ENCODE data around the gene EFNA5.

Gene EFNA5

DNA sequence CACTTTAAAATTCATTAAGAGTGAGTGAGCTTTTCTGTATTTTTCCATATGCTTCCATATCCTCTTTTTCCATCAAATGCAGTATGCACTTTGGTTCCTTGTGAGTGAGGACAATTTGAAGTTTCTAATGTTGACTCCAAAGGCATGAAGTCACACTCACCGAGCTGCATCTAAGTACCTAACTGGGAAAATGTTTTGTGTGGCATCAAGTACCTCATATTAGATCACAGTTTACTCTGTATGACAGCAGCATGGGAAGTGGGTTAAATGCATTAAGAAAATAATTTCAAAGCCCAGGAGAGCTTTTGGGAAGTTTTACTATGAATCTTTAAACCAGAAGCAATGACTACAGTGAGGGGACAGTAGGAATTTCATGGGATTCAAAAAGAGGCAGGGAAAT is 207.0 kb downstream of the EFNA5 start:
- in situ Hi-C loops (cut with HindIII; ENCODE audit: low sequenced_read_pairs) = no loop called here
- TF ChIP-seq, protein P1, sequence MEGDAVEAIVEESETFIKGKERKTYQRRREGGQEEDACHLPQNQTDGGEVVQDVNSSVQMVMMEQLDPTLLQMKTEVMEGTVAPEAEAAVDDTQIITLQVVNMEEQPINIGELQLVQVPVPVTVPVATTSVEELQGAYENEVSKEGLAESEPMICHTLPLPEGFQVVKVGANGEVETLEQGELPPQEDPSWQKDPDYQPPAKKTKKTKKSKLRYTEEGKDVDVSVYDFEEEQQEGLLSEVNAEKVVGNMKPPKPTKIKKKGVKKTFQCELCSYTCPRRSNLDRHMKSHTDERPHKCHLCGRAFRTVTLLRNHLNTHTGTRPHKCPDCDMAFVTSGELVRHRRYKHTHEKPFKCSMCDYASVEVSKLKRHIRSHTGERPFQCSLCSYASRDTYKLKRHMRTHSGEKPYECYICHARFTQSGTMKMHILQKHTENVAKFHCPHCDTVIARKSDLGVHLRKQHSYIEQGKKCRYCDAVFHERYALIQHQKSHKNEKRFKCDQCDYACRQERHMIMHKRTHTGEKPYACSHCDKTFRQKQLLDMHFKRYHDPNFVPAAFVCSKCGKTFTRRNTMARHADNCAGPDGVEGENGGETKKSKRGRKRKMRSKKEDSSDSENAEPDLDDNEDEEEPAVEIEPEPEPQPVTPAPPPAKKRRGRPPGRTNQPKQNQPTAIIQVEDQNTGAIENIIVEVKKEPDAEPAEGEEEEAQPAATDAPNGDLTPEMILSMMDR (IDR thresholded peaks at IDR 0.05; ENCODE audit: low read depth, low read length) = no peak
- DNase-seq (ENCODE audit: low read depth, low spot score) = no peak
- H3K4me3 ChIP-seq (ENCODE audit: low read depth, low read length) = no peak overlapping the region

DNA sequence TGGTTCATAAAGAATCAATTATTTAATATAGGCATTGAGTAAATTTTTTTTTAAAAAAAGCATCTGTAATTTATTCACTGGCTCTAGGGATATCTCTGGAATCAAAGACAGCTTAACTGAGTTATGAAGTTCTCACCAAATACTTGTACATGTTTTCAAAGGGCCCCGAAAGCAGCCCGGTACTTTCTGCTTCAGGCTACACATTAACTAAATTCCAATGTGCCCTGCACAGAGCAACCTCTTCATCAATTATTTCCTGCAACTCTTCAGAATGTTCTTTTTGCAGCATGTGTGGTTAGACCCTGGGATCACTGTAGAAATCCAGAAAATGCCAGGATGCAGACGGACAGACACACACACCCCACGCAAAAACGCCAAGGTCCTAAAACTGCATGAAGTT is 209.0 kb downstream of the EFNA5 start:
- TF ChIP-seq, protein P1 (IDR thresholded peaks at IDR 0.05; ENCODE audit: low read depth, low read length) = no peak
- in situ Hi-C loops (cut with HindIII; ENCODE audit: low sequenced_read_pairs) = no loop called here
- H3K4me3 ChIP-seq (ENCODE audit: low read depth, low read length) = no peak overlapping the region
- DNase-seq (ENCODE audit: low read depth, low spot score) = no peak

DNA sequence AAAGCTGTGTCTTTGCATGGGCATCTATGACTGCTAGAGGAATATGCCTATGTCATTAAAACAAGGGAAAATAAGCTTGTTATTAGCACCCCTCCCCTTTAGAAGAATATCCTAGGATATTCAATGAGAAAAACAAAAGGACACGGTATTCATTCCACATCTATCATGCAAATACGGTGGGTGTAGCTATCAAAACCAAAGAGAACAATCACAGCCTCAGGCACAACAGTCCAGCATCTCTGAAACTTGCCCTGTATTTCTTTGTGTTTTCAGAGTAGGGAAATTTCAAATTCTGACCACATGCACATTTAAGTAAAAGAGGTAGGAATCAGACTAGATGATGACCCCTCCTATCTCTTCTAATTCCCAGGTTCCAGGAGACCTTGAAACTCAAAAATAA is 209.9 kb downstream of the EFNA5 start:
- in situ Hi-C loops (cut with HindIII; ENCODE audit: low sequenced_read_pairs) = no loop called here
- no peak overlapping the region for H3K4me3 ChIP-seq (ENCODE audit: low read depth, low read length)
- no peak for DNase-seq (ENCODE audit: low read depth, low spot score)
- TF ChIP-seq, protein P1 (IDR thresholded peaks at IDR 0.05; ENCODE audit: low read depth, low read length) = no peak

DNA sequence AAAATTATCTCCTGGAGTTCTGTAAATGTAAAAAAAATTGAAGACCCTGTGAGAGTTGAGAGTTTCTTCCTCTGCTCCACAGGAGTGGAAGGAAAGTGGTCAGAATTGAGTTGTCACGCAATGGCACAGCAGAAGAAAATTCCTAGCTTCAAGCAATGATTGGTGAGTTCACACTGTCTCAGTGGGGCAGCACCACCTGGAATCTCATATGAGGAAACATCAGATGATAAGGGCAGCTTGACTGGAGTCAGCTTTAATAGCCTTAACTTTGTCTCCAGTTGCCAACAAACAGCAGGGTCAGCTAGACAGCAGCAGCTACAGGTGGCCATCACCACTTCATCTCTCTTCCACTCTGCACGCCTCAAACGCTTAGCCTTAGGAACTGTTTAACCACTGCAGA is 211.1 kb downstream of the EFNA5 start:
- no peak overlapping the region for H3K4me3 ChIP-seq (ENCODE audit: low read depth, low read length)
- TF ChIP-seq, protein P1 (IDR thresholded peaks at IDR 0.05; ENCODE audit: low read depth, low read length) = no peak
- DNase-seq (ENCODE audit: low read depth, low spot score) = no peak
- in situ Hi-C loops (cut with HindIII; ENCODE audit: low sequenced_read_pairs) = no loop called here

DNA sequence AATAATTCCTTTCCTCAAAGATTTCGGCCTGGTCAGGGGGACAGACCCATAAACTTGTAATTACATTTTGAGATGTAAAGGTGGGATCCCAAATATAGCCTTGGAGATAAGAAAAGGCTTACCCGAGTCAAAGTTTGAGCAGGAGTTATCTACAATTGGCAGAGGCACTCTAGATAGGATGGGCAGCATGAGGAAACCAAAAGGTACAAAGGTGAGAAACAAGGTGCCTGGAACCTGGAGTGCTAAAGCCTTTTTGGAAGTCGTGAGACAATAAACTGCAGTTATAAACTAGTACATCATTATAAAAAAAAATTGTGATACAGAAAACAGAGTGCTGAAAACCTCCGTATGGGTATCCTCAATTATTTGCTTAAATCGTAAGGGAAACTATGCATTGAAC is 212.4 kb downstream of the EFNA5 start:
- H3K4me3 ChIP-seq (ENCODE audit: low read depth, low read length) = no peak overlapping the region
- DNase-seq (ENCODE audit: low read depth, low spot score) = no peak
- TF ChIP-seq, protein P1 (IDR thresholded peaks at IDR 0.05; ENCODE audit: low read depth, low read length) = no peak
- in situ Hi-C loops (cut with HindIII; ENCODE audit: low sequenced_read_pairs) = no loop called here

DNA sequence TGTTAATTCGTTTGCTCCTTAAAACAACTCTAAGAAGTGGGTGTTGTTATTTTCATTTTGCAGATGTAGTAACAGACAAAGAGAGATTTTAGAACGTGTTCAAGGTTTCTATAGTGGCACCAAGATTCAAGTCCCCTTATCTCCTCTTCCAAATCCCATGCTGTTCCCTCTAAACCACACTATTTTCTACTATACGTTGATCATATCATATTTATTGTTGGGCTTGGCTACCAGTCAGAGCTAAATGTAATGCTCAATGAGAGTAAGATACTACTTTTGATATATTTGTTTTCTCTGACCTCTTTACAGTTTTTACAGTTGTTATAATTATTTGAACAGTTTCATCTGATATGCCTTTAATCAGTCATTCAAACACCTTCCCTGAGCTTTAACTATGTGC is 212.9 kb downstream of the EFNA5 start:
- H3K4me3 ChIP-seq (ENCODE audit: low read depth, low read length) = no peak overlapping the region
- no peak for DNase-seq (ENCODE audit: low read depth, low spot score)
- TF ChIP-seq, protein P1 (IDR thresholded peaks at IDR 0.05; ENCODE audit: low read depth, low read length) = no peak
- in situ Hi-C loops (cut with HindIII; ENCODE audit: low sequenced_read_pairs) = no loop called here

DNA sequence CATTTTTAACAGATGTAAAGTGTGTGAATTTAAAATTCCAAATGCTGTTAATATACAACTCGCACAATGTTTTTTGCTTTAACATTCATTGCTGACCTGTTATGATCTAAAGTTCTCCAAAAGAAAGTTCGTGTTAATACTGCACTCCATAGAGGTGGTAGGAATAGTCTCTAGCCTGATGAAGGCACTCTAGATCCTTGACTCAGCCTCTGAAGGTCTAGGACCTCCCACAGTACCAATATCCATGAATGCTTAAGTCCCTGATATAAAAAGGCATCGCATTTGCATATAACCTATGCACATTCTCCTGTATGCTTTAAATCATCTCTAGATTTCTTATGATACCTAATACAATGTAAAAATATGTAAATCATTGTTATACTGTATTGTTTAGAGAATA is 213.6 kb downstream of the EFNA5 start:
- no peak for DNase-seq (ENCODE audit: low read depth, low spot score)
- no peak overlapping the region for H3K4me3 ChIP-seq (ENCODE audit: low read depth, low read length)
- in situ Hi-C loops (cut with HindIII; ENCODE audit: low sequenced_read_pairs) = no loop called here
- TF ChIP-seq, protein P1 (IDR thresholded peaks at IDR 0.05; ENCODE audit: low read depth, low read length) = no peak
